ENCODE results near the gene RHOBTB1.

Gene RHOBTB1

DNA sequence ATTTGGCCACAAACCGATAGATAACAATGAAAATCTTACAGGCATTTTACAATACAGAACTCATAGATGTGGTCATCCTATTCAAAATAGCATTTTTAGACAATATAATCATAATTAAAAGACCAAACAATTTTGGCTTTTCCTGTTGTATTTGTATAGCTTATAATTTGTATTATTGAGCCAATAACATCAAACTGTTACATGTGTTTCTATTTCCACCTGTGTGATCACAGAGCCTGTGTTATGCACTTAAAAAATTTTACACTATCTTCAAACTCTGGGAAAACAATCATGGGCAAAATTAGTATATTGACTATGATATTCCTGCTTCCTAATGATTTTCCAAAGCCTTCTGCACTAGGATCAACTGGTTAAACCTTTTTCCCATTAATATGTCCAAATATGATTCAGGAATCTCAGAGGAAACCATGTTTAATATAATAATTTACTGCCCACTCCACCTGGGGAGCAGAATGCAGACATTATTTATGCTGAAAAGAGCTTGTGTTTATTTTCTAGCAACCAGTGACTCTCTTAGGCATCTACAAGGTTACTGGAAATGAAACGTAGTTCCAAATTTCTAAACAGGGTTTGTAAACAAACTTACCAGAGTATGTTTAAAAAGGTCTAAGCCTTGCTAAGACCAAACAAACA is 1.7 kb downstream of the RHOBTB1 start:
- DNase-seq (ENCODE audit: low read depth in 2 of 2), result no peak

DNA sequence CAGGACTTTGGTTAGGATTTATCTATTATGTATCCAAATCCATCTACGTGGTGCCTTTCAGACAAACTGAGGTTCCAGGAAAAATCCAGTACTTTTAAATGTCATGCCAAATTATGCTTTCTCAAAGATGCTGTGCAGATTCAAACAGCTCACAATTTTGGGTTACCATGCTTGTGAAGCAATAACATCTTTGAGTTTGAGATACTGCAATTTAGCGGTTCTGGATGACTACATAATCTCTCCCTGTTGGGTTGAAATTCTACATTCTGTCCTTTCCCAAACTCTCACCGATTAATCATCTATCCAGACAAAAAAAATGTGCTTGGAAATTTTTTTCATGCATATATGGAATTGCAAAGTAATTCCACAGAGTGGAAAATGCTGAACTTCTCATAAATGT is 3.5 kb downstream of the RHOBTB1 start:
- DNase-seq (ENCODE audit: low read depth in 2 of 2), result no peak

DNA sequence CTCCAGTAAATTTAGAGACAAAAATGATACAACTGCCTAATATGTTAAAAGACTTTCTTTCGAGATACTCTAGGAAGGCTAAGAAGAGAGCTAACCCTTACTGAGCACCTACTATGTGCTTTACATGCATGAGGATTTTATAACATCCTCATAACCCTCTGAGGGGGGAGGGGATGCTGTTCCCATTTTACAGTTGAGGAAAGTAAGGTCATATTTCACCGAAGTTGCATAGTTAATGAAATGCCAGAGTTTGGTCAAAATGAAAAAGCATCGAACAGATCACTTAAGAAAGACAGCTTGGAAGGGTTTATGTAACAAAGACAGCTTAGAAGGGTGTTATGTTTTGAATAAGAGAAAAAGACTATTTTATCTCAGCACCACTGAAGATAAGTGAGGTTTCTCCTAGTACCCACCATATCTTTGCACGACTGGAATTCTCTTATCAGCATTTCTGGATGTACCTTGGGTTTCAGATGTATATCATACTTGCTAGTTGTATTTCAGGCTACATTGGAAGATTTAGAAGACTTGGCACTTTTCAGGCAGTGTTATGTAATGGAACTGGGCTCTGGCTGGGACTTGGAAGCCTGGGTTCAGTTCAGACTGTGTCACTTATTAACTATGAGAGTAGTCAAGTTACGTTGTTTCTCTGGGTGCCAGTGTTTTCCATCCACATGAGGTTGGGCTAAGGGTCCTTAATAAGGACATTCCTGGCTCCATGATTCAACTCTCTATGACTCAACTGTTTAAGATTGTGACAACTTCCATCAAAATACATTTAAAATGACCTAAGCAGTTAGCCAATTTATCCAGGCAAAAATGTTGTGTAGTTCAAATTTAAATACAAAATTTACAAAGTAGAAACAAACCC is 6.0 kb downstream of the RHOBTB1 start:
- no peak for DNase-seq (ENCODE audit: low read depth in 2 of 2)

DNA sequence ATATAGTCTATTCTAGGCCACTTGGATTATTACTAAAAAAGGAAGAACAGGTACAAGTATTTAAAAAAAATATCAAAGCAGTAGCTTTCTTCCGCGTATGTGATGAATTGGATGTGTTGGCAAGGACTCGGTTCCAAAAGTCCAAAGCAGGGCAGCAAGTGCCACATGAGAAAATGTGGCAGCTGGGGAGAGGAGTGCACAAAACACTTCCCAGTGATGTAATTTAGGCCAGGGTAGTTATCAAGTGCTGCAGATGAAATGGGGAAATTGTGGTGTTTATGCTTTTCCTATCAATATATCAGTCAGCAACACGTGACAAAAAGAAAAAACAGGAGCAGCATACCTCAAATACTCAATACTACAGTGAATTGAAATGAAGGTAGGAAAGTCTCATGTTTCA is 7.0 kb downstream of the RHOBTB1 start:
- no peak for DNase-seq (ENCODE audit: low read depth in 2 of 2)

DNA sequence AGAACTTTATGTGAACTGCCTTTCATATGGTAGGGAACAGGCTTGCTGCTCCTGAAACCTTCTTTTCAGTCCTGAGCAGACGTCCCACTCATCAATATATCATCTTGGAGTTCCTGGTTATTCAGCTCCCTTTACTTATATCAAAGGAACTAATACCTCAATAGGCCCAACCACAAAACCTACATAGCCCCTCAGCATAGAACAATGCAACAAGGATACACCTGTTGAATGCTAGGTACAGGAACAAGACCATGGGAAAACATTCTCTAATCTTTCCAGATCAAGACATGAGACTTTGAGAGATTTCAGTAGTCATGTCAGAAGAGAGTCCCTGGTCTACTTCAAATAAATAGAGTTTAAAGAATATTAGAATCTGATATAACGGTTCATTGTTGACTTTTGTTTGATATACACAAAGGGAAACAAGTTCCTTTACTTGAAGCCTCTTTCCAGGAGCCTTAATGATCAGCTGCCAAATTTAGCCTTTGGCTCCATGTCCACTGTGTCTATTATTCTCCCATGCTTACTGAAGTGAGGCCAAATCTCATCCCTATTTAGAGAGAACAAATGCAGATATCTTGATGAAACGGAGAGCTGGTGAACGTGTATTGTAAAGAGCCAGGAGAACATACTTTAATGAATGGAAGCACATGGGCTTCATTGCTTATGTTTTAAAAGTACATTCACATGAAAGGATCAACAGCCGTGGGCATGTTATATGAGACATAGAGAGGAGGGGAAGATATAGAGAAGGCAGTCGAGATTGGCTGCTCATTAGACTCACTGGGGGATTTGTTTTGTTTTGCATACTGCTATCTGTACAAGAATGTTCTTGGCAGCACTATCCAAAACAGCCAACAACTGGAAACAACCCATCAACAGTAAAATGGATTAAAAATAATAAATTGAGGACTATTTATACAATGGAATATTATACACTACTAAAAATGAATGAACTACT is 9.5 kb downstream of the RHOBTB1 start:
- no peak for DNase-seq (ENCODE audit: low read depth in 2 of 2)

DNA sequence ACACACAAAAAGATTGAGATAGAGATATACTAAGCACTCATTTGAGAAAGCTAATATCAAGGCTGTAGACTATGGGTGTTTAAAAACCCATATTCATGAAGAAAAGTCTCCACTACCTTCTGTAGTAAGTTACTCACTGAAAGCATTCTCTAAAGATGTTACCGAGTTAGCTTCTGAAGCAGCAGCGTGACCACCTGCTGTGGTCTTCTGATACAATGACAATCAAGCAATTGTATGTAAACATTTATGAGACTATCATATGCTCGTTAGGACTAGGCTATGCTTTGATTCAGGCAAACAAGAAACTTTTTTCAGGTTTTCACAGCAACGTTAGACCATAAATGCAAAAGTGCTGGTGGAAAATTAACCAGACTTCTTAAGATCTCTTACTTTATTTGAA is 11.2 kb downstream of the RHOBTB1 start:
- no peak for DNase-seq (ENCODE audit: low read depth in 2 of 2)

DNA sequence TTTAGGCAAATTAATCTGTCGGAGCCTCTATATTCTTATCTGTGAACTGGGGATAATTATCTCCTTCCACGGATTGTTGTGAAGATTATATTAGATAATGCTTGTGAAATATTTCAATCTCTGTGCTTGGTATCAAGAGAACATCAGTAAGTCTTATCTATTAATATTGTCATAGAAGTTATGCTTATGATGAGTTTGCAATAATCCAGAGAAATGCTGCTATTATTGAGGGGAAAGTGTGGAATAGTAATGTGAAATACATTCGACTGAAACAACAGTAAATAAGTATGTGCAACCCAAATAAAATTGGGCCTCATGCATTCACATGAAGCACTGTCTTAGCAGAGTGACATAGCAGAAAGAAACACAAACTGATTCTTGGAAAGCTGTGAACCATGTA is 13.7 kb downstream of the RHOBTB1 start:
- DNase-seq (ENCODE audit: low read depth in 2 of 2), result no peak

DNA sequence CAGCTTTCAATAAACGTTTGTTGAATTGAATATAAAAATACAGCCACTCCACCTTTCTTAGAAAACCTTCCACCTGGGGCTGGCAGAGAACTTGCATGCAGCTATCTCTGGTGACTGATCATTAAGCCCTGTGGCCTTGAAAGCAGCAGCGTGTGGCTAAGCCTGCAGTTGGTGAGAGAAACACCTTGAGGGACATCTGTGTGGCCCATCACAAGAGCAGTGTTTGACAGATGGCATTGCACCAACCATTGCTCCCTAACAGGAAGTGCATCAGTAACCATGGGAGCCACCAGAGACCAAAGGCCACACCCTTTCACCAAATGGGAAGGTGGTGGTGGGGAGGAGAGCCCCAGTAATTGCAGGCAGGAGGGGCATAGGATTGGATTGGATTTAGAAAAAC is 22.4 kb downstream of the RHOBTB1 start:
- no peak for DNase-seq (ENCODE audit: low read depth in 2 of 2)

DNA sequence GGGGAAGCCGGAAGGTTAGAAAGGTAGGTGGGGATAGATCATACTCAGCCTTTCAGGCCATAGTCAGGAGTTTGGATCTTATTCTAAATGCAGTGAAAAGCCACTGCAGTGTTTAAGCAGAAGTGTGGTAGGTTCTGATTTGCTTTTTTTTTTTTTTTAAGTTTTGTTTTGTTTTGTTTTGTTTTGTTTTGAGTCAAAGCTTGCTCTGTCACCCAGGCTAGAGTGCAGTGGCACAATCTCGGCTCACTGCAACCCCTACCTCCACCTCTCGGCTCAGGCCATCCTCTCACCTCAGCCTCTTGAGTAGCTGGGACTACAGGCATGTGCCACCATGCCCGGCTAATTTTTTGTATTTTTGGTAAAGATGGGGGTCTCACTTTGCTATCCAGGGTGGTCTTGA is 23.5 kb downstream of the RHOBTB1 start:
- no peak for DNase-seq (ENCODE audit: low read depth in 2 of 2)

DNA sequence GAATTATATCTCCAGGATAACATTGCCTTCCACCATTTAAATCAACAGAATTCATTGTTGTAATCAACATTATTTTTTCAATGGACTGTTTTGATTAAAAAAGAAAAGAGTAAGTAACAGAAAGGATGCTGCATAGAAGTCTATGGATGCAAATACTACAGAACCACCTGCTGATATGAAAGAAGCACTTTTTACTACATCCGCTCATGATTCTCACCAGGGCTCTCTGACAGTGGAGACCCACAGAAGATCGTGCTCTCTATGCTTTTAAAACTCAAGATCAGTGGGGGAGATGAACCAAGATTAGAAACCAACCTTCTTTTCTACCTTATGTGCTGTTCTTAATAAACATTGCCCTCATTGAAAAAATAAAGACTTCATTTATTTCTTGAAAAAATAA is 24.4 kb downstream of the RHOBTB1 start:
- DNase-seq (ENCODE audit: low read depth in 2 of 2), result no peak

DNA sequence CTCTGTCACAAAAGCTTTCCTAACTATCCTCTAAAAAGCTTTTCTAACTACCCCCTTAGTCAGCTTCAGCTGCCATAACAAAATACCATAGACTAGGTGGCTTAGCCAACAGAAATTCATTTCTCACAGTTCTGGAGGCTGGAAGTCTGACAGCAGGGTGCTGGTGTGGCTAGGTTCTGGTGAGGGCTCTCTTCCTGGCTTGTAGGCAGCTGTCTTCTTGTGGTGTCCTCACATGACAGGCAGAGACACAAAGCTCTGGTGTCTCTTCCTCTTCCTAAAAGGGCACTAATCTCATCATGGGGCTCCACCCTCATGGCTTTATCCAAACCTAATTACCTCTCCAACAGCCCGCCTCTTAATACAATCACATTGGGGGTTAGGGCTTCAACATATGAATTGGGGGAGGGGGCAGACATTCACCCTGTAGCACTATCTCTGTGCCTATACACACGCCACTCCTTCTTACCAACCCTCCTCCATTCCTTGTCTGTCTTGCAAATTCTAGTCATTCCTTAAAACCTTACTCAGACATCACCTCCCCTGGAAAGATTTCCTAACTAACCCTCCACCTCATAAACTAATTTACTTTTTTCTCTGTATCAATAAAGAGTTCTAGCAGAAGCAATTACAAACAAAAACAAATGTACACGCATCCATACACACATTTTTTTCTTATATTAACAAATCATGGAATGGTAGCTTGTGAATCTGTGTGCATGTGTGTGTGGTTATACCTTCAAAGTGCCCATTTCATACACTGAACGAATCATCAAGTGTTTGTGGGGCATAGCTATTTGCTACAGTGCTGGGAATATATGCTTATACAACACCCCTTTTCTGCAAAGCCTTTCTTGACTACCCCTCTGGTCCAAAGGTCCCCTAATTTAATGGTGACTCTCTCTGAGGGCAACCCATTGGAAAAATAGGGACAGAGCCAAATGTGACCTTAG is 26.4 kb downstream of the RHOBTB1 start:
- no peak for DNase-seq (ENCODE audit: low read depth in 2 of 2)

DNA sequence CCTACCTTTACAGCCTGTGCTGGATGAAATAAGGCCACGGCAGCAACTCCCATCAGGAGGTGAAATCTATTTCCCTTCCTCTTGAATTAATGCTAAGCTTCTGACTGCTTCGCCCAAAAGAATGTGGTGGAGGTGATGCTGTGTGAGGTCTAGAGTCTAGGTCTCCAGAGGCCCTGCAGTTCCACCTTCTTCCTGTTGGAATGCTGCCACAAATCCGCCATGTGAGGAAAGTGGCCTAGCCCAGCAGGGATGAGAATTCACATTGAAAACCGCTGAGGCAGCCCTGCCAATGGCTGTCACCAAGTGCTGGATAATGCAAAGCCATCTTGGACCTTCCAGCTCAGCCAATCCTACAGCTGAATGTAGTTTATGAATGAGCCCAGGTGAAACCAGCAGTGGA is 28.0 kb downstream of the RHOBTB1 start:
- no peak for DNase-seq (ENCODE audit: low read depth in 2 of 2)

DNA sequence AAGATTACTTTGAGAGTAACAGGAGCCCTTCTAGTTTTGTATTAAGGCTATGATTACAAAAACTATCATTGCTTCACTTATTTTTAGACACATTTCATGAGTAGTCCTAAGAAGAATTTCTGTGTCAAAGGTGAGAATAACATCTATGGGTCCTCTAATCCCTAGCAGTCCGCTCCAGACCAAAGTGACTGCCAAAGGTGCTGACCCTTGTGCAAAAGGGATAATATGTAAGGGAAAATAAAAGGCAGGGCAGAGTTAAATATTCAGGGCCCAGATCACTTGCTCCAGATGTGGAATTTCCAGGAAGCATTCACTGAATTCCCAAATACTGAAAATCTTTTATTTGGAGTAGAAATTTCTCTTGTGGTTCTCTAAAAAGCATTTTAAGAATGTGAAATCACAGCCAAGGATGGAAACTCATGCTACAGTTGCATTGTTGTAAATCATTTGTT is 29.3 kb downstream of the RHOBTB1 start:
- no peak for DNase-seq (ENCODE audit: low read depth in 2 of 2)

DNA sequence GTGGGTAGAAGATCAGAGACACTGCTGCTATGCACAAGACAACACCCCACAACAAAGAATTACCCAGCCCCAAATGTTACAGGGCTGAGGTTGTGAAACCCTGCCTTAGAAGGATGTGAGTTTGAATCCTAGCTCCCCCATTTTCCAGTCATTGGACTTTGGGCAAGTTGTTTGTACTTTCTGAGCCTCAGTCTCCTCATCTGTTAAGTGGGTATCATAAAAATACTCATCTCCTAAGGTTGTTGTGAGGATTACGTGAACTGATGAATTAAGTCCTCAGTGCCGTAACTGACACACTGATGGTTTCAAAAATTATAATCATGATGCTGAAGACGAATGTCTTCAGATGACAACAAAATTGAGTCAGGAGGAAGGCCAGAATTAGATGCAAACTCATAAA is 30.3 kb downstream of the RHOBTB1 start:
- DNase-seq (ENCODE audit: low read depth in 2 of 2), result no peak

DNA sequence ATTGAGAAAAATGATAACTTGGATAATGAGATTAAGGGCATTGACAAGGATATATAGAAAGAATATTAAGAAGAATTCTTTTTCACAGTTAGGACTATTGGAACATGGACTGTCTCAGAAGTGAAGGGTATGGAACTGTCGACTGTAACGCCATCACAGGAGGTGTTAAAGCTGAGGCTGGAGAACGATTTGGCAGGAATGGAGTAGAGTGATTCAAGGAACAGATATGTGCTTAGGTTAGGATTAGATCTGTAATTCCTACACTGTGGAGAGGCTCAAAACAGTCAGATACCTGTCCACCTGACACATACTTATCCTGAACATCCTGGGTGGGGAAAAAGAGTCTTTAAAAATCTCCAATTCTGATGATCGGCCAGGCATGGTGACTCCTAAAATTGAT is 30.9 kb downstream of the RHOBTB1 start:
- DNase-seq (ENCODE audit: low read depth in 2 of 2), result no peak

DNA sequence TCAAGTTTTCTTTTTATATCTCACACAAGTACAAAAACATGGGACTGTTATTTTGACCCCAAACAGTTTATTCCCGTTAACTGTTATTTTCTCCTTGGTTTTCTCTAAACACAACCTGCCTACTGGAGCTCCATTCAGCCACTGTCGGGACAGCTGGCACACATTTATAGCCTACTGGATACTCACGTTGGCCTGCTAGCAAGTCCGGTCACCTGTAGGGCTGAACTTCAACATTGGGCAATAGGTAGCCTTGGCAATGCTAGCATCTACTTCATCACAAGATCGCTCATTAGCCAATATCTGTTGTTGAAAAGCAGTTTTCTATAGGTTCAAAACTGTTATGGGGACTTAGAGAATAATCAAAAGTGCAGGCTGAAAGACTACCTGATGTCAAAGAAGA is 32.3 kb downstream of the RHOBTB1 start:
- no peak for DNase-seq (ENCODE audit: low read depth in 2 of 2)

DNA sequence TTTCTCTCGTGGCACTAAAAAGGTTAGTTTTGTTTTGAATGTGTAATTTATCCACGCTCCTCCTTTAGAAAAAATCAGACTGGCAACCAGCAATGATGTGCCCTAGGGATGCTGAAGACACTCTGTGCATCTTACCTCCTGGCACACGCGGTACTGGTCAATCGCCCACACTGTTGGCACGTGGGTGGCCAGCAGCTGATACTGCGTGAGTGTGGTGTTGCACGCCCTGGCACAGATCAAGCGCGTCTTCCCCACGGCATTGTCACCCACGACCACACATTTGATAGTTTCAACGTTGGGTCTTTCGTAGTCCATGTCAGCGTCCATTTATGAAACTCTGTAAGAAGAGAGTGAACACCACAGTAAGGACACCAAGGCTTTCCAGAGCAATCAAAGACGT is 32.8 kb downstream of the RHOBTB1 start:
- no peak for DNase-seq (ENCODE audit: low read depth in 2 of 2)

DNA sequence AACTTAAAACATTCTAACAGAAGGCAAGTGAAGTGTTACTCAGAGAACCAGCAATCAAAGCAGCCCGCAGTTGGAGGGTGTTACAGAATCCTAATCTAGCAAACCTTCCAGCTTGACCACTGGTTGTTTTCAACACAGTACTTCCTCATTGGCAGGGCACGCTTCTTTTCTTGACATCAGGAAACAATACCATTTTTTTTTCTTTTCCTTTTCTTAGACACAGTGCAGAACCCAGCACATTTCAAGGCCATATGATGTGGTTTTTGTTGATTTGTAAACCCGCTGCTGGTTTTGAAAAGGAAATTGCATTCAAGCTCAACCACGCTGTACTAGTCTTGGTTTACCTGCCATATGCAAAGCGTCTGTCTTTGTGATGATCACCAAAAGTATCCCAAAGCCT is 33.4 kb downstream of the RHOBTB1 start:
- DNase-seq (ENCODE audit: low read depth in 2 of 2), result no peak

DNA sequence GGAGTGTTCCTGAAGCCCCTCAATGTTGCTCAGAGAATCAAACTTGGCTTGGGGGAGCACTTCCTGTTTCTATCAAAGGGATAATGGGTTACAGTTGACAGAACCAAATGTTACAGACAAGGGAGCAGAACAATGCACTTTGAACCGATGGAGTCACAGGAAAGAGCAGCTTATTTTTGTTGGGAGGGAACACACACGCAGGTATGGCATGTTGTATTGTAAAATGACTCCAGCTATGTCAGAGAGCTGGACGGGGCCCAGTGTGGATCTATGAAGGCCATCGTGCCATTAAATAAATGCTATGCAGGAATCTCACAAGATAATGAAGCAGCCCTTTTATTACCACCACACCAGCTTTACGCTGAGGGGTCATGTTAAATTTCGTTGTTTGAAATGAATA is 35.1 kb downstream of the RHOBTB1 start:
- no peak for DNase-seq (ENCODE audit: low read depth in 2 of 2)

DNA sequence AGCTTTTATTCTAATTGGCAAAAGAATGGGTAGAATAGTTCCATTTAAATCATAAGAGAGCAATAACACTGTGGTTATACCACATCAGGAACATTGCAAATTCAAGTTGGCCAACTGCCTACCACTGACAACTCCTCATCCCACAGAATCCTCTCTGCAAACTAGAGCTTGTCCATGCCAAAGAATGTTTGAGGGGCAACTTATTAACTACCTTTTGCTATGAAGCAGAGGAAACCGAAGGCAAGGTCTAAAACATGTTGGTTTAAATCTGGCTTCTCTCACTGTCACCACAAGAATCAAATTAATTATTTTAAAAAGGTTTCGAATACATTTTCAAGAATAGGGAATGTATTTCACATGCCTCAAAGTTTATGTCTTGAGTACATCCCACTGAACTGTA is 36.0 kb downstream of the RHOBTB1 start:
- no peak for DNase-seq (ENCODE audit: low read depth in 2 of 2)

DNA sequence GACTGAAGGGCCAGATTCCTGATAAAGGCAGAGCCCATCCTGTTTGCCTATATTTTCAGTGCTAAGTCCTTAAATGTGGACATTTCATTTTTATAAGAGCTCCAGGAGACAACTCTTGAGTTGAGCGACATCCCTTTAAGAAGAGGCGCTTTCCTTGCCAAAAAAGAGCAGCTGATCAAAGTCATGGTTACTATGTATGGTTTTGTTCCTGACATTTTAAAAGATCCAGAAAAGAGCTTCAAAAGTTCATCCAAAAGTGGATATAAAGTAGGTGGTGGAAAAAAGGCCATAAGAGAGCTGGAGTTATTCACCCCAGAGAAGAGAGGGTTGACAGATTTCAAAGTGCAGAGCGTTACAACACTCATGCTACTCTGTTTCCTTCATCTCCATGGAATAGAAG is 36.7 kb downstream of the RHOBTB1 start:
- DNase-seq (ENCODE audit: low read depth in 2 of 2), result no peak

All from stimulated activated CD4-positive, alpha-beta T cell treated with anti-CD3 and anti-CD28 coated beads, Interleukin-12 subunit alpha, Interleukin-12 subunit beta, amount 100 ng/mL, for 24 hours (primary cell).